Liver (tissue), 9 donors: Measurements from ENCODE around the gene ELOB. TPM values are rescaled to one million over a fixed set of nuclear protein-coding genes. Genes with fewer than 3 reads are reported as not detected.

Source experiments
- DNase-seq: peaks from one replicate; pipeline ENCODE4 v3.0.0-alpha.2; 2017; ENCODE audit warnings: low spot score
- H3K27ac ChIP-seq, 2 donors: one replicate each; pipeline ENCODE4 v1.7.0; 2013; ENCODE audit warnings: inconsistent platforms in 2 of 2, low read length in 2 of 2, control low read depth in 1 of 2, low read depth in 1 of 2, mild to moderate bottlenecking in 1 of 2
- H3K27me3 ChIP-seq, 4 donors: one replicate each; pipeline versions ENCODE4 v1.6.1 to v1.7.0; 2013; ENCODE audit warnings: low read length in 3 of 4, inconsistent platforms in 1 of 4, mild to moderate bottlenecking in 1 of 4, moderate library complexity in 1 of 4; ENCODE audit not compliant: control insufficient read depth in 4 of 4, insufficient read depth in 4 of 4
- H3K36me3 ChIP-seq, 4 donors: one replicate each; pipeline versions ENCODE4 v1.6.1 to v1.7.0; 2013; ENCODE audit warnings: low read length in 3 of 4, mild to moderate bottlenecking in 3 of 4, low read depth in 1 of 4, moderate library complexity in 1 of 4; ENCODE audit not compliant: control insufficient read depth in 4 of 4, insufficient read depth in 3 of 4
- H3K4me1 ChIP-seq, 4 donors: one replicate each; pipeline versions ENCODE4 v1.6.1 to v1.7.0; 2013; ENCODE audit warnings: low read length in 3 of 4, mild to moderate bottlenecking in 3 of 4, moderate library complexity in 1 of 4; ENCODE audit not compliant: control insufficient read depth in 4 of 4, insufficient read depth in 4 of 4
- H3K4me3 ChIP-seq, 3 donors: one replicate each; pipeline versions ENCODE4 v1.6.1 to v1.7.0; 2013; ENCODE audit warnings: low read length in 3 of 3, control low read depth in 1 of 3, low read depth in 1 of 3, mild to moderate bottlenecking in 1 of 3
- H3K9ac ChIP-seq, 2 donors: one replicate each; pipeline ENCODE4 v1.7.0; 2013; ENCODE audit warnings: low read length in 2 of 2, mild to moderate bottlenecking in 2 of 2, moderate library complexity in 2 of 2, control low read depth in 1 of 2, low read depth in 1 of 2
- H3K9me3 ChIP-seq, 4 donors: one replicate each; pipeline versions ENCODE4 v1.6.1 to v1.7.0; 2013; ENCODE audit warnings: low read length in 3 of 4; ENCODE audit not compliant: control insufficient read depth in 4 of 4
- CTCF ChIP-seq: fragments of 150-350 bp; IDR thresholded peaks from 2 replicates; pipeline ENCODE4 v1.5.1; 2017; ENCODE audit warnings: improper control_type of control experiment, low read depth, low read length; ENCODE audit not compliant: missing input control
- EGR1 ChIP-seq, 2 donors: IDR thresholded peaks; 2 replicates each; pipeline ENCODE4 v1.6.1; 2016 to 2018; ENCODE audit warnings: antibody characterized with exemption in 2 of 2, low read depth in 2 of 2
- FOXA1 ChIP-seq: IDR thresholded peaks from 2 replicates; pipeline ENCODE4 v1.6.1; 2016; ENCODE audit warnings: antibody characterized with exemption
- FOXA2 ChIP-seq: IDR thresholded peaks from 2 replicates; pipeline ENCODE4 v1.6.1; 2016; ENCODE audit warnings: antibody characterized with exemption
- GABPA ChIP-seq, 2 donors: IDR thresholded peaks in 1 of 2; conservative IDR thresholded peaks in 1 of 2; 2 replicates each; pipeline ENCODE4 v1.6.1; 2016; ENCODE audit warnings: antibody characterized with exemption in 2 of 2, mild to moderate bottlenecking in 1 of 2, moderate library complexity in 1 of 2
- HNF4A ChIP-seq, 2 donors: conservative IDR thresholded peaks; 2 replicates each; pipeline ENCODE4 v1.6.1; 2016; ENCODE audit warnings: antibody characterized with exemption in 2 of 2, mild to moderate bottlenecking in 2 of 2
- HNF4G ChIP-seq: IDR thresholded peaks from 2 replicates; pipeline ENCODE4 v1.6.1; 2016; ENCODE audit warnings: antibody characterized with exemption
- JUND ChIP-seq, 2 donors: IDR thresholded peaks; 2 replicates each; pipeline ENCODE4 v1.6.1; 2016; ENCODE audit warnings: antibody characterized with exemption in 2 of 2
- NR2F2 ChIP-seq: IDR thresholded peaks from 2 replicates; pipeline ENCODE4 v1.6.1; 2016; ENCODE audit warnings: antibody characterized with exemption
- RAD21 ChIP-seq, 2 donors: IDR thresholded peaks; 2 replicates each; pipeline ENCODE4 v1.6.1; 2016; ENCODE audit warnings: antibody characterized with exemption in 2 of 2, mild to moderate bottlenecking in 2 of 2
- REST ChIP-seq: IDR thresholded peaks from 2 replicates; pipeline ENCODE4 v1.6.1; 2016; ENCODE audit warnings: antibody characterized with exemption, mild to moderate bottlenecking
- SP1 ChIP-seq: IDR thresholded peaks from 2 replicates; pipeline ENCODE4 v1.6.1; 2018; ENCODE audit warnings: antibody characterized with exemption, mild to moderate bottlenecking
- TAF1 ChIP-seq: conservative IDR thresholded peaks from 2 replicates; pipeline ENCODE4 v1.6.1; 2016; ENCODE audit warnings: antibody characterized with exemption, mild to moderate bottlenecking
- YY1 ChIP-seq: IDR thresholded peaks from 2 replicates; pipeline ENCODE4 v1.6.1; 2016; ENCODE audit warnings: antibody characterized with exemption, mild to moderate bottlenecking
- WGBS: extraction: QIAGEN DNeasy Blood & Tissue Kit; methylation state at CpG from one replicate; pipeline ENCODE4 v1.1.7; 2013; 5-methylcytosine and 5-hydroxymethylcytosine counted together
- polyA plus RNA-seq, 2 donors: library from polyadenylated mRNA; stranded (reverse) in 1 of 2; unstranded in 1 of 2; fragments of 200-250 nt in 1 of 2; fragments of >200 nt in 1 of 2; fragmentation: Nextera tagmentation in 1 of 2; extraction: Ambion mirVana in 1 of 2; gene quantifications; one replicate each; pipeline versions ENCODE4 v1.2.1 to v1.2.3, GENCODE V29; 2013 to 2015
- total RNA-seq, 2 donors: library from RNA; depleted of rRNA; stranded (reverse); fragments of >200 nt; gene quantifications; one replicate each; pipeline ENCODE4 v1.2.3, GENCODE V29; 2014
- TF ChIP-seq, protein P1 (sequence below): IDR thresholded peaks from 2 replicates; pipeline ENCODE4 v1.6.1; 2016; ENCODE audit warnings: antibody characterized with exemption
- TF ChIP-seq, protein P2 (sequence below): IDR thresholded peaks from 2 replicates; pipeline ENCODE4 v1.6.1; 2016; ENCODE audit warnings: antibody characterized with exemption
- TF ChIP-seq, protein P3 (sequence below): IDR thresholded peaks from 2 replicates; pipeline ENCODE4 v1.6.1; 2016; ENCODE audit warnings: antibody characterized with exemption
- donor health status: healthy.
- donor health status: healthy.
- donor health status: healthy.
- donor health status: healthy.
- donor health status: healthy.

Gene ELOB
- total and polyA plus RNA-seq, 4 donors = 114 to 395 (median 313) TPM

DNA sequence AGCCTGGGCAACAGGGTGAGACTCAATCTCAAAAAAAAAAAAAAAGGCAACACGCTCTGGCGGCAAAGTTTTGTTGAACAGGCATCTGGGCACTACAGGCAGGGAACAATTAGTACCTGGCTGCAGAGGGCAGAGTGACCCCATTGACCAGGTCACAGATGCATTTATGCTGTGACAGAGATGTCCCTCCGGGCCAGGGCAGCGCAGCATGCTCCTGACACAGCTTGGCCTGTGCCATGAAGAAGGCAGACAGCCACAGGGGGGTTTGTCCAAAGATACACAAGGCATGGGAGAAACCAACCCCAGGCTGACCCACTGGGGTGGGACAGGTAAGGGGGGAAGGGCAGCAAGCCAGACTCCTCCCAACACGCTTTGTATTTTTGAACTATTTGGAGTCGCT lies 32.4 kb downstream of the ELOB start:
- Histone ChIP-seq H3K27me3 (no peaks in the 10 kb centered on the region), H3K9me3 (no peaks in the 10 kb centered on the region), H3K9ac (no peak overlapping the region), H3K36me3 (no peaks in the 10 kb centered on the region), H3K4me1 (no peaks in the 10 kb centered on the region), H3K4me3 (no peak overlapping the region), H3K27ac (no peak overlapping the region)
- DNase-seq = no peak
- WGBS = 92% methylated on average over 6 of the region's 6 CpGs
- no peak for TF ChIP-seq REST
- no peak for TF ChIP-seq YY1
- TF ChIP-seq NR2F2 = no peak
- TF ChIP-seq SP1 = no peak
- no peak for TF ChIP-seq RAD21 (IDR thresholded peaks at IDR 0.05)
- no peak for TF ChIP-seq GABPA (IDR thresholded peaks at IDR 0.05 in 1 of 2, conservative IDR thresholded peaks at IDR 0.05 in 1 of 2)
- no peak for TF ChIP-seq FOXA2
- TF ChIP-seq CTCF = no peak
- no peak for TF ChIP-seq HNF4G
- TF ChIP-seq, protein P1, sequence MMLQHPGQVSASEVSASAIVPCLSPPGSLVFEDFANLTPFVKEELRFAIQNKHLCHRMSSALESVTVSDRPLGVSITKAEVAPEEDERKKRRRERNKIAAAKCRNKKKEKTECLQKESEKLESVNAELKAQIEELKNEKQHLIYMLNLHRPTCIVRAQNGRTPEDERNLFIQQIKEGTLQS = no peak
- TF ChIP-seq TAF1 = no peak
- no peak for TF ChIP-seq EGR1 (IDR thresholded peaks at IDR 0.05; ENCODE audit: low read depth in 2 of 2)
- TF ChIP-seq, protein P2, sequence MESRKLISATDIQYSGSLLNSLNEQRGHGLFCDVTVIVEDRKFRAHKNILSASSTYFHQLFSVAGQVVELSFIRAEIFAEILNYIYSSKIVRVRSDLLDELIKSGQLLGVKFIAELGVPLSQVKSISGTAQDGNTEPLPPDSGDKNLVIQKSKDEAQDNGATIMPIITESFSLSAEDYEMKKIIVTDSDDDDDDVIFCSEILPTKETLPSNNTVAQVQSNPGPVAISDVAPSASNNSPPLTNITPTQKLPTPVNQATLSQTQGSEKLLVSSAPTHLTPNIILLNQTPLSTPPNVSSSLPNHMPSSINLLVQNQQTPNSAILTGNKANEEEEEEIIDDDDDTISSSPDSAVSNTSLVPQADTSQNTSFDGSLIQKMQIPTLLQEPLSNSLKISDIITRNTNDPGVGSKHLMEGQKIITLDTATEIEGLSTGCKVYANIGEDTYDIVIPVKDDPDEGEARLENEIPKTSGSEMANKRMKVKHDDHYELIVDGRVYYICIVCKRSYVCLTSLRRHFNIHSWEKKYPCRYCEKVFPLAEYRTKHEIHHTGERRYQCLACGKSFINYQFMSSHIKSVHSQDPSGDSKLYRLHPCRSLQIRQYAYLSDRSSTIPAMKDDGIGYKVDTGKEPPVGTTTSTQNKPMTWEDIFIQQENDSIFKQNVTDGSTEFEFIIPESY = no peak

- Histone ChIP-seq H3K4me1 (no peaks in the 10 kb centered on the region), H3K9me3 (no peaks in the 10 kb centered on the region), H3K4me3 (no peak overlapping the region), H3K9ac (no peak overlapping the region), H3K27ac (no peak overlapping the region), H3K27me3 (no peaks in the 10 kb centered on the region), H3K36me3 (no peaks in the 10 kb centered on the region)
- WGBS = 91% methylated on average over 19 of the region's 19 CpGs
- TF ChIP-seq SP1 = no peak
- no peak for TF ChIP-seq GABPA (IDR thresholded peaks at IDR 0.05 in 1 of 2, conservative IDR thresholded peaks at IDR 0.05 in 1 of 2)
- no peak for TF ChIP-seq REST
- no peak for TF ChIP-seq JUND (IDR thresholded peaks at IDR 0.05)
- TF ChIP-seq HNF4G = no peak
- no peak for TF ChIP-seq FOXA2
- no peak for TF ChIP-seq HNF4A (conservative IDR thresholded peaks at IDR 0.05)
- TF ChIP-seq RAD21 (IDR thresholded peaks at IDR 0.05) = no peak
- no peak for TF ChIP-seq FOXA1
- TF ChIP-seq NR2F2 = no peak
- TF ChIP-seq, protein P3, sequence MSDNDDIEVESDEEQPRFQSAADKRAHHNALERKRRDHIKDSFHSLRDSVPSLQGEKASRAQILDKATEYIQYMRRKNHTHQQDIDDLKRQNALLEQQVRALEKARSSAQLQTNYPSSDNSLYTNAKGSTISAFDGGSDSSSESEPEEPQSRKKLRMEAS = no peak
- no peak for DNase-seq
Observed at GRCh38 chr16:2743007-2743810, 33.9 kb downstream of the ELOB start.
